ENCODE results near the gene PTPRN2. TPM values are rescaled to one million over a fixed set of nuclear protein-coding genes. Genes with fewer than 3 reads are reported as not detected.

PTPRN2 gene
- total RNA-seq, 4 donors from 2014 or later, result 2.0 to 9.5 (median 2.6) TPM

DNA sequence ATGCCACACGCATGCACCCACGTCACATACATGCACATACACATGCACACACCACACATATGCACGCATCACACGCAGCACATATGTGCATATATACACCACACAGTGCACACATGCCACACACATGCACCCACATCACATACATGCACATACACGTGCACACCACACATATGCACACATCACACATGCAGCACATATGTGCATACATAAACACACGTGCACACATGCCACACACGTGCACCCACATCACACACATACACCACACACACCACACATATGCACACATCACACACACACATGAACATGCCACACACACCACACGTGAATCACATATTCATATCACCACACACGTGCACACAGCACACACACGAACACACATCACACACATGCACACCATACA lies 338.8 kb downstream of the PTPRN2 start:
- ATAC-seq (ENCODE audit: low FRiP score) (no peak), DNase-seq (ENCODE audit: low spot score) (no peak)
- TF ChIP-seq, protein P1, sequence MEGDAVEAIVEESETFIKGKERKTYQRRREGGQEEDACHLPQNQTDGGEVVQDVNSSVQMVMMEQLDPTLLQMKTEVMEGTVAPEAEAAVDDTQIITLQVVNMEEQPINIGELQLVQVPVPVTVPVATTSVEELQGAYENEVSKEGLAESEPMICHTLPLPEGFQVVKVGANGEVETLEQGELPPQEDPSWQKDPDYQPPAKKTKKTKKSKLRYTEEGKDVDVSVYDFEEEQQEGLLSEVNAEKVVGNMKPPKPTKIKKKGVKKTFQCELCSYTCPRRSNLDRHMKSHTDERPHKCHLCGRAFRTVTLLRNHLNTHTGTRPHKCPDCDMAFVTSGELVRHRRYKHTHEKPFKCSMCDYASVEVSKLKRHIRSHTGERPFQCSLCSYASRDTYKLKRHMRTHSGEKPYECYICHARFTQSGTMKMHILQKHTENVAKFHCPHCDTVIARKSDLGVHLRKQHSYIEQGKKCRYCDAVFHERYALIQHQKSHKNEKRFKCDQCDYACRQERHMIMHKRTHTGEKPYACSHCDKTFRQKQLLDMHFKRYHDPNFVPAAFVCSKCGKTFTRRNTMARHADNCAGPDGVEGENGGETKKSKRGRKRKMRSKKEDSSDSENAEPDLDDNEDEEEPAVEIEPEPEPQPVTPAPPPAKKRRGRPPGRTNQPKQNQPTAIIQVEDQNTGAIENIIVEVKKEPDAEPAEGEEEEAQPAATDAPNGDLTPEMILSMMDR (IDR thresholded peaks at IDR 0.05), result no peak

DNA sequence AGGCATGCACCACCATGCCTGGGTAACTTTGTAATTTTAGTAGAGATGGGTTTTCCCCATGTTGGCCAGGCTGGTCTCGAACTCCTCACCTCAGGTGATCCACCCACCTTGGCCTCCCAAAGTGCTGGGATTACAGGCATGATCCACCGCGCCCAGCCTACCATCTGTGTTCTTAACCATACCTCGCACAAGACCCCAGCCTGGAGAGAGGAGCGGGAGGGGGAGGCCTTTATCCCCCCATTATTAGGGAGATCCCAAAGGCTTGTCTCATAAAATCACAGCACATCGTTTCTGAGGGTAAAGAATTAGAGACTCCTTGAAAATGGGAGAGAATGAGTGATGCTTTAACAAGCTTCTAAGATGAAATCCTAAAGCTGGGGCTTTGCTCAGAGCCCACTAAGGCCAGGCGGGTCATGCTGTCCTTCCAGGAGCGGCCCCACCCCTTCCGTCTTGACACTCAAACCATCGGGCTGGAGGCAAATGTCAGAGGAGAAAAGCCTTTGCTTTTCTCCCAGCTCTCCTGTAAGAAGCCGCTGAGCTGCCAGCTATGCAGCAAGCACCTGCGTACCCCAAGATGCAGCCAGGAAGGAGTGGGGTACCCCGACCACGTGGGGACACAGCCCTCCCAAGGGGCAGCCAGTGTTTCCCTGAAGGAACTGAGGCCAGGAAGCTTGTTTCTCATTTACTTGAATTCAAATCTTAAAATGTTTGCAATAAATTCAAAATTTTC lies 339.7 kb downstream of the PTPRN2 start:
- ATAC-seq (ENCODE audit: low FRiP score) (no peak), DNase-seq (ENCODE audit: low spot score) (no peak)
- TF ChIP-seq, protein P1 (IDR thresholded peaks at IDR 0.05), result no peak

DNA sequence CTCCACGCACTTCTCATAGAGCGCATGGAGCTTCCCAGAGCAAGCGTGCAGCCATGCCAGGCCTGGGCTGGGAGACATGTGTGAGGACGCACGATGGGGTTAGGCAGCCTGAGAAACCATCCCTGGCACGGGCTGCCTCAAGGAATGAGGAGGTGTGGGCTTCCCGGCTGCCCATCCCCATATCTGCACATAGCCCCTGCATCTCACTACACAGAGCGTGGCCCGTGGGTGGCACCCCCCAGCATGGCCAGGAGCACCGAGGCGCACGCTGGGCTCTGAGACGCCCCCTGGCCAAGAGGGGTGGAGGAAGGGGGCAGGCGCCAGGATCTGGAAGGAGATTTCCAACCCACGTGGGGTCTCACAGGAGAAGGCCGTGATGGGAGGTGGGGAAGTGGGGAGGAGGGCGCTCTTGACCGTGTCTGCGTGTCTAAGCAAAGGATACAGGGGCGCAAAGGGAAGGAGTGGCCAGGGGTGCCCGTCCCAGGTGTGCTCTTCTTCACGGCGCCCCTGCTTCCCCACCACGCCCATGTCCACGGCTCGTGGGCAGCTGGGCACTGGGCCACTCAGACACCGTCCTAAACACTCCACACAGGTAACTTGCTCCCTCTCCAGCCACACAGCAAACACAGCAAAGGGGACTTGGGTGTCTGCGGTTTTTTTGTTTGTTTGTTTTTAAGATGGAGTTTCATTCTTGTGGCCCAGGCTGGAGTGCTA lies 340.5 kb downstream of the PTPRN2 start:
- TF ChIP-seq, protein P1 (IDR thresholded peaks at IDR 0.05), result no peak
- ATAC-seq (ENCODE audit: low FRiP score), result no peak
- DNase-seq (ENCODE audit: low spot score), result no peak

DNA sequence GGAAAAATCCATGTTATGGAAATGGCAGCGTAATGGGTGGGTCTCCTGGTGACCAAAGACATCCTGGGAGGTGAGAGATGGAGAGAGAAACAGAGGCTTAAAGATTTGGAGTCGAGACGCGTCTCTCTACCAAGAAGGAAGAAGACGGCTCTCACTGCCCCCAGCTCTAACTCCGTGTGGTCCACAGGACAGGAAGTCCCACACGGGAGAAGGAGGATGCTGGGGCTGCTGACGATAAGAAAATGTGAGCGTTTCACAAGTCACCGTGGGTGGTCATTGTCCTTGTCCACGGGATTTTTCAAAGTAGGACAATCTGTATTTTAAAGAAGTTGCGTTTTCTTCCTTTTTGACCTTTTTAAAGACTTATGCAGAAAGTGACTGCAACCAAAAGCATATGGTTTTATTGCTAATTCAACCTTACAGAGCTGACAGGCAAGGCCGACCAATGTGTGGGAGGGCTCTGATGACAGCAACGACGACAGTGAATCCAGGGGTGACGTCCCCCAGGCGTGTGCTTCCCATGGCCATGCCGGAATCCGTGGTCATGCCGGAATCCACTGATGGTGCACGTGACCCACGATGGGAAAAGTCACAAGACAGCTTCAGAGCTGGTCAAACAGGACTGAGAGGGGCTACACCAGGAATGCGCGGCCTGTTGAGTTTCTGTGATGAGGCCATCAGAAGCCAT lies 341.2 kb downstream of the PTPRN2 start:
- no peak for ATAC-seq (ENCODE audit: low FRiP score)
- DNase-seq (ENCODE audit: low spot score), result no peak
- TF ChIP-seq, protein P1 (IDR thresholded peaks at IDR 0.05), result no peak

DNA sequence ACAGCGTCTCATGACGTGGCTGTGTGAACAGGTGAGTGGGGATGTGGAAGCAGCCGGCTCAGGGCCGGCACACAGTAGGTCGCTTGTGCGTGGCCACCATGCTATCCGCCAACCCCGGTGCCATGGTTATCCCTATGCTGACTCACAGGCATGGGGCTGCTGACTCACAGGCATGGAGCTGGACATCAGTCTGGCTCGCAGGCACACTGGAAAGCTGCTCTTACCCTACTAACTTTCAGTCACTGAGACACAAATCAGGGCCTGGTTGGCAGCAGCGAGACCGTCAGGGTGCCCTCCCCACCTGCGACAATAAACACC lies 341.9 kb downstream of the PTPRN2 start:
- TF ChIP-seq, protein P1 (IDR thresholded peaks at IDR 0.05), result no peak
- no peak for DNase-seq (ENCODE audit: low spot score)
- no peak for ATAC-seq (ENCODE audit: low FRiP score)

DNA sequence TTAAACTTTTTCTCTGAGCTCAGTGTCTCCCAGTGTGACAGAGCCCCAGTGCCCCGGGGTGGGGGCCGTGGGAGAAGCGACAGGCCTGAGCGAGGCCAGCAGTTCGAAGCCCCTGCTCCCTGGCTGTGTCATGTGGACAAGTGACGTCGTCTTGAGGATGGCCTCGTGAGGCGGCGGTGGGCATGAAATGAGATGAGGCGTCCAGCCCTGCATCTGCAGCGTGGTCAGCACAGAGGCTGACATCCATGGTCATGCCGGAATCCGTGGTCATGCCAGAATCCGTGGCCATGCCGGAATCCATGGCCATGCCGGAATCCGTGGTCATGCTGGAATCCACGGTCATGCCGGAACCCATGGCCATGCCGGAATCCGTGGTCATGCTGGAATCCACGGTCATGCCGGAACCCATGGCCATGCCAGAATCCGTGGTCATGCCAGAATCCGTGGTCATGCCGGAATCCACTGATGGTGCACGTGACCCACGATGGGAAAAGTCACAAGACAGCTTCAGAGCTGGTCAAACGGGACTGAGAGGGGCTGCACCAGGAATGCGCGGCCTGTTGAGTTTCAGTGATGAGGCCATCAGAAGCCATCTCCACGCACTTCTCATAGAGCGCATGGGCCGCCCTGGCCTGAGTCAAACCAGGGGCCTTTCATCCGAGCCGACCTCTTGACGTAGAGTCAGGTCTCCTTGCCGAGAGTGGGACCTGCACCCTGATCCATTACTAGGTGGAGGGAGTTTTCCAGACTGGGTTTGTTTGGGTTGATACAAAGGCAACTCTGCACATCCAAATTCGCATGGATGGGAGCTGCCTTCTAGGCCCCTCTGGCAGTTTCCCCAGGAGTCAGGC lies 342.5 kb downstream of the PTPRN2 start:
- ATAC-seq (ENCODE audit: low FRiP score) (no peak), DNase-seq (ENCODE audit: low spot score) (no peak)
- TF ChIP-seq, protein P1 (IDR thresholded peaks at IDR 0.05), result no peak

All from omental fat pad (tissue), 4 donors.